Measurements from ENCODE around the gene SPTB. TPM values are rescaled to one million over a fixed set of nuclear protein-coding genes. Genes with fewer than 3 reads are reported as not detected.

Gene SPTB
- total RNA-seq, 2 donors from 2014 or later = 0.15 to 0.29 TPM

DNA sequence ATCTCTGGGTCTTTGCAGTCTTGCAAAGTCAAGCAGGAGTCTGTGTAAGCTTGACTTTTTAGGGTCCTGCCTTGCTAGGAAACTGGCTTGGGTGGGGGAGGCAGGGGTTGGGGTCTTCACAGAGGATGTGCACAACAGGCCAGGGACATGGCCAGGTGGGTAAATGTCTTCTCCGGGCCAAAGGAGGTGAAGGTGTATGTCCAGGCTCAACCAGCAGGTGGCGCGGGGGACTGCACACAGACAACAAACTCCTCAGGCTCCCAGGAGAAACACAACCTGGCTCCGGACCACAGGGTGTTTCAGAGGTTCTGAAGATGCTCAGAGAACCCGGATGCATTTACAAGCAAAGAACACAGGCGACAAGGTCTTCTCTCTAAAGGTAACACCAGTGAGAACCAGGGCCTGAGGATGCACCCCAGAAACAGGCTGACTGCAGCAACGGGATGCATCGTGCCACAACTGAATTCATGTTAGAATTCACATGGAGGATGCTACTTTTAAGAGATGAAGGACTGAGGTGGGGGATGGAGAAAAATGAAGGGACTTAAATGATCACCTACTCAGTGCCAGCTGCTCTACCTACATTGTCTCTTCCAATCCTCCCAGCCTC is 119.5 kb downstream of the SPTB start:
- H3K4me3 Mint-ChIP-seq = no peak overlapping the region

DNA sequence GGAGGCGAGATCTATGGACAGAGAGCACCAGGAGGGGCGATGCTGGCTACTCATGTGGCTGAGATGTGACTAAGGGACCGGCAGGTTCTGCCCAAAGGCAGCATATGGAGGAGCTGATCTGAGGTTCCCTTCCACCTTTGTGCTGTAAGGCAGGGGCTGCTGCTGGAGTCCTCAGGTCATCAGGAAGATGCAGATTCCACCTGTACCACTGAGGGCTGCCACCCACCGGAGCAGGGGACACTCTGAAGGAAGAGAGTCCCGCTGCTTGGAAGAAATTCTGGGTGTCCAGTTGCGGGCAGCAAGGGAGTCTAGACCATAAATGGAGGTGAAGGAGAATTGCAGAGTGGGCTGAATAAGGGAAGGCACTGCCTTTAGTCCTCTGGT is 120.2 kb downstream of the SPTB start:
- Mint-ChIP-seq H3K27me3 (no peaks in the 10 kb centered on the region), H3K4me3 (no peak overlapping the region), H3K9me3 (no peaks in the 10 kb centered on the region), H3K27ac (no peak overlapping the region), H3K36me3 (ENCODE audit: low read depth) (no peaks in the 10 kb centered on the region), H3K4me1 (peaks cover 47% of the 10 kb centered on the region)
- no peak for ATAC-seq (replicated peaks)

More for the DNA sequence above, 119.5 kb downstream of the SPTB start:
- no peaks in the 10 kb centered on the region for H3K36me3 Mint-ChIP-seq (ENCODE audit: low read depth)
- peaks cover 42% of the 10 kb centered on the region for H3K4me1 Mint-ChIP-seq
- H3K27me3 Mint-ChIP-seq = no peaks in the 10 kb centered on the region
- ATAC-seq (replicated peaks) = no peak
- no peak overlapping the region for H3K27ac Mint-ChIP-seq
- H3K9me3 Mint-ChIP-seq = no peaks in the 10 kb centered on the region

DNA sequence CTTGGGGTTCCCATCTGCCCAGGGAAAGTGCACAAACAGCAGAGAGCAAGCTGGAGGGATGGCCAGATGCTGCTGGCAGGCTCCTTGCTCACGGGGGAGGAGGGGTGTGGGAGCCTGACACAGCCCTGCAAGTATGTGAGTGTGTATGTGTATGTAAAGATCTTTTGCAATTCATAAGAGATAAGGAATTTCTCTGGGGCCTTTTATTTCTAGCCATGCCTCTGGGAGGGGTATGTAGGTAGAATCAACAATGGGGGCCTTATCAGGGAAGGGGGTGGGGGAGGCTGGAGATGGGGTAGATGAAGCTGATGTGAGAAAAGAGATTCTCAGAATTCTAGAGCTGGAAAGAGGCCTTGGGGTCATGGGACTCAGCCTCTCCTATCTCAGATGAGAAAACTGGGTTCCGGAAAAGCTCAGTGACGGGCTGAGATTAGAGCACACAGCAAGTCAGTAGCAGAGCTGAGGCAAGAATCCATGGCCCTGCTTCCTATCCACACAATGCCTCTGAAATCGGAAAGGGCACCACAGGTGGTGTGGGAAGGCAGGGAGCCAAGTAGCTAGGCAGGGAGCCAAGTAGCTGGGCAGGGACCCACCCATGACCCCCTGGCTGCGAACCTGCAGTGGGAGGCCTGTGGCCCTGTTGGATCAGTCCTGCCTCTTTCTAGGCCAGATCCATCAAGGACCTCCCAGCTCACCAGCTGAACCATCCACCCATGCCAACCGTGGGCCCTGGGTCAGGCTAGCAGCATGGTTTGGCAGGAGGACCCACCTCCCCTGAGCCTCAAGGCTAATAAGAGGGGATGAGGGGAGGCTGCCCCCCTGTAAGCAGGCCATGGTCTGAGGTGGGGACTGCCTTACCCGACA is 120.8 kb downstream of the SPTB start:
- peaks cover 47% of the 10 kb centered on the region for H3K4me1 Mint-ChIP-seq
- H3K36me3 Mint-ChIP-seq (ENCODE audit: low read depth) = no peaks in the 10 kb centered on the region
- H3K9me3 Mint-ChIP-seq = no peaks in the 10 kb centered on the region
- H3K27me3 Mint-ChIP-seq = no peaks in the 10 kb centered on the region
- H3K27ac Mint-ChIP-seq = peak overlapping the region; percentile 36
- no peak for ATAC-seq (replicated peaks)
- no peak overlapping the region for H3K4me3 Mint-ChIP-seq

DNA sequence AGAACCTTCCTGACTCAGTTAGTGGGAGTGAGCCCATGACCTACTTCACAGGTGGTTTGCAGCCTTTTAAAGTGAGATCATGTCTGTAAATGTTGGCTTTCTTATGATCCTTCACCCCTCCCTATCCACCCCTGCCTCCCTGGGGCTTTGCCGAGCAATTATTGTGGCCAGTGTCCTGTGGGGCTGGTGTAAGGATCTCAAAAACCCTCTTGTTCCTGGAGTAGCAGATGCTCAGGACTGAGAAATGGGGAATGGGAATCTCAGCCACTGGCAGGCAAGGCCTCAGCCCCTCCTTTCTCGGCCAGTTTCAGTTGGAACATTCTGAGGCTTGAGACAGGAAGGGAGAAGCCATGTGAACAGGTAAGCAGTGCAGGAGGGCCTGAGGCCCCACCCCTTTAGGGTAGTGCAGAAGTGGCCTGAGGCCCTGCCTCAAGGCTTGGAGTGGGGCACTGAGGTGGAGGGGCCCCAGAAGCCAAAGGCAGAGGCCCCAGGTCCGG is 121.6 kb downstream of the SPTB start:
- H3K36me3 Mint-ChIP-seq (ENCODE audit: low read depth) = no peaks in the 10 kb centered on the region
- peak overlapping the region; percentile 36 for H3K27ac Mint-ChIP-seq
- H3K4me1 Mint-ChIP-seq = peaks cover 40% of the 10 kb centered on the region
- H3K27me3 Mint-ChIP-seq = no peaks in the 10 kb centered on the region
- ATAC-seq (replicated peaks) = no peak
- no peaks in the 10 kb centered on the region for H3K9me3 Mint-ChIP-seq
- H3K4me3 Mint-ChIP-seq = no peak overlapping the region

DNA sequence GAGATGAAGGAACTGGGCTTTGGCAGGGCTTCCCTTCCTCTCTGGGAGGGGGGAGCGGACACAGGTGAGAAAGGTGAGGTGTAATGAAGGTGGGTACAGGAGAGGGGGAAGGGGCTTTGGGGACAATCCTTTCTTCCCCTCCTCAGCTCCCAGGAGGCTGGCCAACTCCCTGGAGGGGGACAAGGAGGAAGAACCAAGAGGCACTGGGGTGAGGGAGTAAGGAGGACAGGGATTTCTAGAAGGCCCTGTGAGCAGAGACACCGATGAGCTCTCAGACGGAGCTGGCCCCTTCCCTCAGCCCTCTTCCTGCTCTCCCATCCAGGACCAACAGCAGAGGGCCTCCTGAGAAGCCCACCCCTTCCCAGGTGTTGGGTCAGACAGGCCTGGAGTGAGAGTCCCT is 122.1 kb downstream of the SPTB start:
- H3K9me3 Mint-ChIP-seq = no peaks in the 10 kb centered on the region
- H3K4me1 Mint-ChIP-seq = peaks cover 40% of the 10 kb centered on the region
- H3K27me3 Mint-ChIP-seq = no peaks in the 10 kb centered on the region
- peak overlapping the region; percentile 36 for H3K27ac Mint-ChIP-seq
- no peaks in the 10 kb centered on the region for H3K36me3 Mint-ChIP-seq (ENCODE audit: low read depth)
- H3K4me3 Mint-ChIP-seq = peak overlapping the region; percentile 54
- no peak for ATAC-seq (replicated peaks)

DNA sequence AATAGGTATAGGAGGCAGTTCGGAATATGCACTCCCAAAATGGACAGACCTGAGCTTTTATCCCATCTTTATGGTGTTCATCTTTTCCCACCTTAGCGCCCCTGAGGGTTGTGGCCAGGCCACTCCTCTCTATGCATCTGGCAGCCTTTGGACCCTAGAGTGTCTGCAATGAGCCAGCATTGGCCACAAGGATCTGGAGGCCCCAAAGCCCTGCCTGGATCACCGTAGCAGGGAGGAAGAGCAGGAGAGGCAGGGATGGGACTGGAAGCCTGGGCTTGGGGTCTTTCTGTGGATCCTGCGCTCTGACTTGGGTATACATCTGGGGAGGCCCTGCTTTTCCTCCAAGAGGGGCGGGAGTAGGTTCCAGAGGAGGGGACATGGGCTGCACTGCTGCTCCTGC is 123.0 kb downstream of the SPTB start:
- H3K27ac Mint-ChIP-seq = peak overlapping the region; percentile 51
- peaks cover 40% of the 10 kb centered on the region for H3K4me1 Mint-ChIP-seq
- no peaks in the 10 kb centered on the region for H3K27me3 Mint-ChIP-seq

DNA sequence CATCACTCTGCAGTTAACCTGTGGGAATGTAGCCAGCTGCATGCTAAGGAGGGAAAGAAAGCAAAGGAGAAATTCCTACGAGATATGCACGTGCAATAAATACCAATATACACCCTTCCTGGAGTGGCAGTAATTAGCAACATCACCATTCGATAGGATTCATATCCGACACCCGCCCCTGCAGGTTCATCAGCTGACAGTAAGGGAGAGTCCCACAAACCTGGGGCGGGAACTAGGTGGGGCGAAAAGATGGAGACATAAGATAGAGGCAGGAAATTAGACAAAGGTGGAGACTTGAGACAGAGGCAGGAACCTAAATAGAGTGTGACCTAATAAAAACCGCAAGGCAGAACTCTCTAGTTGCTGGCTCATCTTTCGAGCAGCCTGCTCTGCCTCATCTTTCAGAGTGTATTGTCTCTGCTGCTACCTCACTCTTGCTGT is 123.9 kb downstream of the SPTB start:
- peak overlapping the region; percentile 51 for H3K27ac Mint-ChIP-seq
- H3K4me1 Mint-ChIP-seq = peaks cover 40% of the 10 kb centered on the region
- peak overlapping the region; percentile 54 for H3K4me3 Mint-ChIP-seq

More for the DNA sequence above, 123.0 kb downstream of the SPTB start:
- Mint-ChIP-seq H3K4me3 (peak overlapping the region; percentile 54), H3K9me3 (no peaks in the 10 kb centered on the region), H3K36me3 (ENCODE audit: low read depth) (no peaks in the 10 kb centered on the region)
- no peak for ATAC-seq (replicated peaks)

DNA sequence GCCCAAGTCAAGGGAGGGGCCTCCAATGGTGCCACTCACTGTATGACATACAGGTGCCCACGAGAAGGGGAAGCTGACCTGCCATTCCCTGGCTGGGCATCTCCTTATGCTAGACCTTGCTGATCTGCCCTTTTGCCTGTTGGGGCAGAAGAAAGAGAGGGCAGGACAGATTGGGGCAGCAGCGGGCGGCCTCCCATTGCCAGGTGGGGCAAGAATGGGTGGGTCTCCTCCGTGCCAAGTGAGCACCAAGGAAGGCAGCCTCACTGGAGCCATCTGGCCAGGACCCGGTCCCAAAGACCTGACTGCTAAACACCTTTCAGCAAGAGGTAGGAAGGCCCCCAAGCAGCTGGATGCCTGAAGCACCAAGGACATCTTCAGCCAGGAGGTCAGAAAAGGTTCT is 125.0 kb downstream of the SPTB start:
- H3K27ac Mint-ChIP-seq = peak overlapping the region; percentile 51

More for the DNA sequence above, 123.9 kb downstream of the SPTB start:
- Mint-ChIP-seq H3K36me3 (ENCODE audit: low read depth) (no peaks in the 10 kb centered on the region), H3K27me3 (no peaks in the 10 kb centered on the region), H3K9me3 (no peaks in the 10 kb centered on the region)
- peak; percentile 95 for ATAC-seq (replicated peaks)

DNA sequence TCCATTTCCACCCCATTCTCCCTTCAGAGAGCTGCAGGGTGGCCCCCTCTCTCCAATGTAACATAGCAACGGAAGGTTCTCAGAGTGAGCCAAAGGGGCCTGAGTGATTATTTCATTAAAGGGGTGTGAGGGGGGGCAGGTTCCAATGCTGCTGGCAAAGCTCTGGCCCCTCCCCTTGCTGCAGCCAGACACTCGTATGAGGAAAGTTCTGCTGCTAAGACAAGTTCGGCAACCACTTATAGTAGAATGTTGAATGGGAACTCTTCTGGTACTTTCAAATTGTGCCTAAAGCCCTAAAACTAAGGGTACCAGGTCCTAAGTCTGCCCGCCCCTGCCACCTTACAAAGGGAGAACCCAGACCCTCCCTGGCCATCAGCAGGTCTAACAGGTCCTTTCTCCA is 125.7 kb downstream of the SPTB start:
- no peaks in the 10 kb centered on the region for H3K36me3 Mint-ChIP-seq (ENCODE audit: low read depth)
- H3K4me3 Mint-ChIP-seq = no peak overlapping the region
- peaks cover 28% of the 10 kb centered on the region for H3K4me1 Mint-ChIP-seq
- H3K27ac Mint-ChIP-seq = no peak overlapping the region
- no peaks in the 10 kb centered on the region for H3K9me3 Mint-ChIP-seq
- ATAC-seq (replicated peaks) = no peak
- no peaks in the 10 kb centered on the region for H3K27me3 Mint-ChIP-seq

More for the DNA sequence above, 125.0 kb downstream of the SPTB start:
- Mint-ChIP-seq H3K36me3 (ENCODE audit: low read depth) (no peaks in the 10 kb centered on the region), H3K4me1 (peaks cover 32% of the 10 kb centered on the region), H3K9me3 (no peaks in the 10 kb centered on the region), H3K27me3 (no peaks in the 10 kb centered on the region), H3K4me3 (peak overlapping the region; percentile 54)
- no peak for ATAC-seq (replicated peaks)

DNA sequence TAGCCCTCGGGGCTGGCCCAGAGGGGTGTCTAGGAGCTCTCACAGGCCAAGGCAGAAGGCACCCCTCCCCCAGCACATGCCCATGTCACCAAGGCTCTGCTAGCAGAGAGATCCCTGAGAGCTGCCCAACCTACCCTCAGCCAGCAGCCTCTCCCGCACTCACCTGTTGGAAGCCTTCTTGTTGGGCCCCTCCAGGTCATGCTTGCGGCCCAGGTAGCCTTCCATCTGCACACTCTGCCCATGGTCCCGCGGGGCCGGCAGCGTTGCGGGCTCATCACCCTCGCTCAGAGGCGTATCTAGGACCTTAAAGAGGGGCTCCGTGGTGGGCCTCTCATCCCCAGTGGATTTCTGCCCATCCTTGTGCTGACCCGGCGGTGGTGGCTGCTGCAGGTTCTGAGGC is 126.3 kb downstream of the SPTB start:
- no peak overlapping the region for H3K27ac Mint-ChIP-seq
- no peak for ATAC-seq (replicated peaks)
- H3K27me3 Mint-ChIP-seq = no peaks in the 10 kb centered on the region
- peaks cover 28% of the 10 kb centered on the region for H3K4me1 Mint-ChIP-seq
- no peaks in the 10 kb centered on the region for H3K36me3 Mint-ChIP-seq (ENCODE audit: low read depth)
- H3K4me3 Mint-ChIP-seq = no peak overlapping the region
- no peaks in the 10 kb centered on the region for H3K9me3 Mint-ChIP-seq

DNA sequence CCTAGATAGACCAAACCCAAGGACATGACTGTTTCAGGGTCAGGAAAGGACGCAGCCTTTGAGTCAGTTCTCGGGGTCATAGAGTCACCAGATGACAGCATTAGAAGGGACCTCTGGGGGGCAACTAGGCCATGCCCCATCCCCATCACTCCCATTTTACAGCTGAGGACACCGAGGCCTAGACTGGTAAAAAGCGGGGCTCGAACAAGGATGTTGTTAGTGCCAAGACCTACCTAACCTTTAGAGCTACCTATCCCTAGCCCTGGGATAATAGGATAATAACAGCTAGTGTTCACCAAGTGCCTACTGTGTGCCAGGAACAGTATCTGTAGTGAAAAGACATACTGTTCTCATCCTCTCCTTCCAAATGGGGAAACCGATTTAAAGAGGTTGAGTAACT is 126.8 kb downstream of the SPTB start:
- peaks cover 29% of the 10 kb centered on the region for H3K4me1 Mint-ChIP-seq

DNA sequence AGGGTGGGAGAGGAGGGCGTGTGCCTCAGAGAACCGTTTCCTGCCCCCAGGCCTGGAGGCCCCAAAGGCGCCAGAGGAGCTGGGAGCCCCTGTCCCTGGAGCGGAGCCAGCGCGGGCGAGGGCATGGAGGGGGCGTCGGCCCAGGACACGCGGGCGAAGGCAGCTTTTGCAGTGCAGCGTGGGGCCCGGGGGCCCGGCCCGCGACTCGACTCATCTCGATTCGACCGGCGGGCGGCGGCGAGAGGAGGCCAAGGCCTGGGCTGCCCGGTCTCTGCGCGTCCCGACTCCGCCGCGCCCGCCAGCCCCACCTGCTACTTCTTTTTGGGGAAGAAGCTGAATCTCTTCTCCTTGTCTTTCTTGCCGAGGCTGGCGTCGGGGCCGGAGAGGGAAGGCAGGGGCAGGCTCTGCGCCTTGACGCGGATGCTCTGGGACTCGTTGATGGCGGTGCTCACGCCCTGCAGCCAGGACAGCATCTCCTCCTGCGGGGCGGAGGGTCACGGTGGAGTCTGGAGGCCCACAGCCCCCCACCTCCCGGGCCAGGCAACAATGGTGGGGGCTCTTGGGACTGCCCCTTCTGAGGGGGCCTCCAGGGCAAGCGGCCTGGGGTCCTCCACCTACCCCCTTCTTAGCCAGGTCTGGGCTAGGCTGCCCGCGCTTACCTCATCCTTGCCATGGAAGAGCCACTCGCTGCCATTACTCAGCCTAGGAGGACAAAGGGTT is 130.6 kb downstream of the SPTB start:
- peaks cover 13% of the 10 kb centered on the region for H3K36me3 Mint-ChIP-seq (ENCODE audit: low read depth)
- no peaks in the 10 kb centered on the region for H3K9me3 Mint-ChIP-seq
- H3K4me3 Mint-ChIP-seq = no peak overlapping the region
- no peaks in the 10 kb centered on the region for H3K27me3 Mint-ChIP-seq
- ATAC-seq (replicated peaks) = no peak
- H3K27ac Mint-ChIP-seq = no peak overlapping the region
- H3K4me1 Mint-ChIP-seq = peaks cover 24% of the 10 kb centered on the region

More for the DNA sequence above, 126.8 kb downstream of the SPTB start:
- Mint-ChIP-seq H3K4me3 (no peak overlapping the region), H3K9me3 (no peaks in the 10 kb centered on the region), H3K27me3 (no peaks in the 10 kb centered on the region), H3K27ac (no peak overlapping the region), H3K36me3 (ENCODE audit: low read depth) (no peaks in the 10 kb centered on the region)
- no peak for ATAC-seq (replicated peaks)

DNA sequence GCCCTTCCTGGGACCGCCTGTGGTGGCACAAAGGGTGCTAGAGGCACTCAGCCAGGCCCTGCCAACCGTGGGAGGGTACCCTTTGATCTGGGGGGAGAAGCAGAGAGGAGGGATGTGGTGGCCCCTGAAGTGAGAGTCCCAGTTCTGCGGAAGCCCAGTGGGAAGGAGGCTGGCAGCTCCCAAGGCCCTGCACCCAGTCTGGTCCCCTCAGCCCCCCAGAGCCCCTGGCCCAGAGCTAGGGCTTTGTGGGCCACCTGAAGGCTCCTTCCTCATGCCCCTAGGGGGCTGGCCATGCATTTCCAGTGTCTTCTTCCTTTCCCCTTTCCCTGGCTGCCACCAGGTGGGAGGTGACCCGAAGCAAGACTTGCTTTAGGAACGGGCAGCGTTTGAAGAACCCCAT is 131.2 kb downstream of the SPTB start:
- H3K4me3 Mint-ChIP-seq = no peak overlapping the region
- no peaks in the 10 kb centered on the region for H3K9me3 Mint-ChIP-seq
- no peak for ATAC-seq (replicated peaks)
- H3K27me3 Mint-ChIP-seq = no peaks in the 10 kb centered on the region
- H3K36me3 Mint-ChIP-seq (ENCODE audit: low read depth) = peaks cover 16% of the 10 kb centered on the region
- H3K4me1 Mint-ChIP-seq = peaks cover 26% of the 10 kb centered on the region
- H3K27ac Mint-ChIP-seq = no peak overlapping the region

DNA sequence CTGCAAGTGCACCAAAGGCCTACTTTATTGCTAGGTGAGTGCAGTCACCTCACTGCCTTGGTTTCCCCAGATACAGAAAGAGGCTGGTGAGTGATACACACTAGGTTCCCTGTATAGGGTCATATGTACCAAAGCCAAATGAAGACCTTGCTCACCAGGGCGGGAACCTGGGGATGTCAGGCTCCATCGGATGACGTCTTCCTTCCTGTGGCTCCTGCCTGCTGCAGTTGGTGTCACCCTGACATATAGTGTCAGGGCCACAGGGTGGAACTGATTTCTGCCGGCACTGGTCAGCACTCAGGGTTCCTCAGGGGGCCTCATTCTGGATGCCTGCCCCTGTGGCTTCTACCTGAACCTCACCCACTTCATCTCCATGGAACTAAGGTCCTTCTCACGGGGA is 132.4 kb downstream of the SPTB start:
- peak overlapping the region; percentile 52 for H3K27ac Mint-ChIP-seq

More for the DNA sequence above, 132.4 kb downstream of the SPTB start:
- H3K27me3 Mint-ChIP-seq = no peaks in the 10 kb centered on the region
- ATAC-seq (replicated peaks) = peak; percentile 80
- H3K4me3 Mint-ChIP-seq = peak overlapping the region; percentile 33
- peaks cover 26% of the 10 kb centered on the region for H3K4me1 Mint-ChIP-seq
- H3K36me3 Mint-ChIP-seq (ENCODE audit: low read depth) = peaks cover 21% of the 10 kb centered on the region
- H3K9me3 Mint-ChIP-seq = no peaks in the 10 kb centered on the region

Data from activated T-helper 17 cell treated with anti-CD3 and anti-CD28 coated beads, Interleukin-2, amount 50 U/mL, for 72 hours (primary cell).